Measurements from ENCODE around the gene ADAMTS9.

DNA sequence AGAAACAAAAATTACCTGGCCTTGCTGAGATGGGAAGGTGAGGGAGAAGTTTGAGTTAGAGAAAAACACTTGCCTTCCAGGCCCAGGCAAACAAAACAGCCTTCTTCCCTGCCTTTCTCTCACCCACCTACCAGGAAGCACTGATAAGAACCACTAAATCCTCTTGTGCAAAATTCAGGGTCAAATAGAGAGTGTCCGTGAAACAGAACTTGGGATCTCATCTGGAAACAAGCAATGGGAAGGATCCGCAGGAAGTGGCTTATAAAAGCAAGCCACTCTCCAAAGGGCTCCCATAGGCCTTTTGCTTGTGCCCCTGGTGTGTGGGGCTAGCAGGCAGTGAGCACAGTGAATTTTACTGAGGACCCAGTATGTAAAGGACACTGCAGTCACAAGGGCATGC lies 11.0 kb downstream of the ADAMTS9 start:
- no peak for TF ChIP-seq POLR2A (IDR thresholded peaks at IDR 0.05; ENCODE audit: low read depth, low read length)
- TF ChIP-seq POLR2AphosphoS5 (IDR thresholded peaks at IDR 0.05; ENCODE audit: low read depth, low read length): no peak
- no peak for TF ChIP-seq TAF1 (IDR thresholded peaks at IDR 0.05; ENCODE audit: borderline replicate concordance, low read depth, low read length)
